Gastroesophageal sphincter (tissue), 4 donors: ENCODE results near the gene CDK5R2. TPM values are rescaled to one million over a fixed set of nuclear protein-coding genes. Genes with fewer than 3 reads are reported as not detected.

Experiments
- ATAC-seq: fragments of 150-250 bp; one replicate; pipeline ENCODE4 v1.9.1; 2016; ENCODE audit warnings: mild to moderate bottlenecking, moderate library complexity
- H3K27ac ChIP-seq, 4 donors: fragments of 200-600 bp; sonication (generic) in 3 of 4; 1 replicate in 3 of 4; 2 replicates in 1 of 4; pipeline ENCODE4 v1.5.1; 2016 to 2019
- H3K27me3 ChIP-seq: fragments of 200-600 bp; sonication (generic); one replicate; pipeline ENCODE4 v1.5.1; 2019
- H3K36me3 ChIP-seq, 2 donors: fragments of 200-600 bp; sonication (generic); one replicate each; pipeline ENCODE4 v1.5.1; 2019; ENCODE audit warnings: control low read depth in 1 of 2
- H3K4me1 ChIP-seq, 3 donors: fragments of 200-600 bp; sonication (generic); 1 replicate in 2 of 3; 2 replicates in 1 of 3; pipeline ENCODE4 v1.5.1; 2016 to 2019; ENCODE audit warnings: control low read depth in 2 of 3
- H3K4me3 ChIP-seq, 2 donors: fragments of 200-600 bp; sonication (generic); one replicate each; pipeline ENCODE4 v1.5.1; 2019; ENCODE audit warnings: mild to moderate bottlenecking in 1 of 2, moderate library complexity in 1 of 2
- H3K9me3 ChIP-seq, 3 donors: fragments of 200-600 bp; sonication (generic); one replicate each; pipeline ENCODE4 v1.5.1; 2017 to 2019; ENCODE audit warnings: control low read depth in 2 of 3
- CTCF ChIP-seq, 4 experiments: fragments of 200-600 bp in 2 of 4; fragments of 450-650 bp in 2 of 4; sonication (generic) in 1 of 4; IDR thresholded peaks; one replicate each; pipeline ENCODE4 v1.5.1; 2017 to 2019; ENCODE audit warnings: antibody characterized with exemption in 4 of 4, mild to moderate bottlenecking in 2 of 4, moderate library complexity in 2 of 4
- EP300 ChIP-seq: sonication (generic); formaldehyde crosslinking; IDR thresholded peaks from one replicate; pipeline ENCODE4 v1.6.1; 2017; ENCODE audit warnings: antibody characterized with exemption, mild to moderate bottlenecking
- POLR2A ChIP-seq, 2 donors: fragments of 450-650 bp; IDR thresholded peaks; one replicate each; pipeline ENCODE4 v1.6.1; 2017; ENCODE audit warnings: antibody characterized with exemption in 2 of 2, mild to moderate bottlenecking in 2 of 2, moderate library complexity in 1 of 2
- POLR2AphosphoS5 ChIP-seq: sonication (generic); formaldehyde crosslinking; IDR thresholded peaks from one replicate; pipeline ENCODE4 v1.6.1; 2017; ENCODE audit warnings: antibody characterized with exemption
- WGBS, 2 donors: methylation state at CpG; one replicate each; pipeline ENCODE4 v1.1.5; 2018; ENCODE audit warnings: low coverage in 1 of 2; 5-methylcytosine and 5-hydroxymethylcytosine counted together
- total RNA-seq, 4 donors: library from RNA; depleted of rRNA; stranded (reverse); fragments of >200 nt; gene quantifications; one replicate each; pipeline ENCODE4 v1.1.0, GENCODE V29; 2016

Gene CDK5R2
- total RNA-seq, 4 donors from 2014 or later: 0.27 to 0.35 TPM; not detected in 2

DNA sequence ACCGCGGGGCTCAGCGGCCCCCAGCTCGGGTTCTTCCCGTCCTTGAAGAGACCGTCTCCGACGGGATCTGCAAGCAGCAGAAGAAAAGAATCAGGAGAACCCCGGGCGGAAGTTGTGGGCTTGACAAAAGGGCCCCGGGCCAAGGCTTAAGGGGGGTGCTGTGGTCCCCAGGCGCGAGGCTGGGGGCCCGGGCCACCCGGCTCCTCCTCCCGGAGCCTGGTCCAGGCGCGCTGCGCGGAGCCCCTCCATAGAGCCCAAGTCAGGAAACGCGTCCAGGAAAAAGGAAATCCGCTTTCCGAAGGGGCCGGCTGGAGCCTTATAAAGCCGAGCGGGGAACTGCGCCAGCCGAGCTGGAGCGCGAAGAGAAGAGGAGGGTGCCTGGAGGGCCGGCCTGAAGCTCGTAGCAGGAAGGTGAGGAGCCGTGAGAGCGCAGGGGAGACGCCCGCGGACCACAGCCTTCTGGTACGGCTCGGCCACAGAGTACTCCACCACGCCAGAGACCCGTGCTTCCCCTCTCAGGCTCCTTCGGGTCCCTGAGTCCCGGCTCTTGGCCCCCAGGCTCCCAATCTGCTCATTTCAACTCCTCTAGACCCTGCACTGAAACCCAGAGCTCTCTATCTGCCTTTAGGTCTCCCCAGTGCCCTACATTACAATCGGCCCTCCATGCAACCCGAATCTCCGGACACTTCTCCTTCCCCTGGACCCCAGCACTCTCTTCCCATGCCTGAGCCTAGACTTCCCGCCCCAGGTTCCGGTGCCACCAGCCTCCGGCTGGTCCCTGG lies 25.0 kb downstream of the CDK5R2 start:
- H3K27ac ChIP-seq: no peak overlapping the region
- H3K36me3 ChIP-seq: no peaks in the 10 kb centered on the region
- no peak for TF ChIP-seq CTCF (IDR thresholded peaks at IDR 0.05)
- no peak for TF ChIP-seq EP300
- no peak for TF ChIP-seq POLR2AphosphoS5
- TF ChIP-seq POLR2A (IDR thresholded peaks at IDR 0.05): no peak
- H3K9me3 ChIP-seq: no peaks in the 10 kb centered on the region
- ATAC-seq: no peak
- 0% methylated on average over 12 of the region's 50 CpGs; no CpG with 5 or more reads in 1 of the 2 donors for WGBS, 2 donors
- peaks cover 100% of the 10 kb centered on the region for H3K27me3 ChIP-seq
- peaks cover 0 to 59% (median 25%) of the 10 kb centered on the region in 3 donors for H3K4me1 ChIP-seq
- H3K4me3 ChIP-seq: peak overlapping the region in 1 of 2 donors; percentile 14

DNA sequence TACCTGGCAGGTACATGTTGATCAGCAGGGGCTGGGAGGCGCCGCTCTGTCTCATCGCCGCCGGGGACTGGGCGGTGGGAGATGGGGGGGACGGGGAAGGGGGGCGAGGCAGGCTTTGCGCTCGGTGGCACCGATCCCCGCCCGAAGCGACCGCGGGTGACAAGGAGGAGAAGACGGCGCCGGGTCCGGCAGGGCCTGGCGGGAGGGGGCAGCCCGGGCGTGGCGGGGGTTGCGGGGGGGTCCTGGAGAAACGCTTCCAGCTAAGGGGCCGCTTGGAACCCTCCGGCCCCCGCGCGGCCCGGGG lies 25.5 kb downstream of the CDK5R2 start, which contains the start of gene FEV:
Gene FEV (minus strand): TSS at position 164 of the 304 bp plus-strand sequence. CDS start 109 bp downstream, at position 55.
- WGBS, 2 donors: no CpG with 5 or more reads among the region's 32 CpGs
- peaks cover 0 to 55% (median 25%) of the 10 kb centered on the region in 3 donors for H3K4me1 ChIP-seq
- H3K9me3 ChIP-seq: no peaks in the 10 kb centered on the region
- H3K27ac ChIP-seq: no peak within 1 kb of the TSS
- no peak for ATAC-seq
- peak within 1 kb of the TSS in 1 of 2 donors; percentile 14 for H3K4me3 ChIP-seq
- H3K36me3 ChIP-seq: no peaks in the 10 kb centered on the region
- peaks cover 100% of the 10 kb centered on the region for H3K27me3 ChIP-seq
- no peak for TF ChIP-seq POLR2A (IDR thresholded peaks at IDR 0.05)
- TF ChIP-seq POLR2AphosphoS5: no peak
- no peak for TF ChIP-seq EP300
- no peak for TF ChIP-seq CTCF (IDR thresholded peaks at IDR 0.05)

- no peaks in the 10 kb centered on the region for H3K36me3 ChIP-seq
- no peaks in the 10 kb centered on the region for H3K9me3 ChIP-seq
- no peak for ATAC-seq
- peak overlapping the region in 1 of 2 donors; percentile 14 for H3K4me3 ChIP-seq
- H3K27me3 ChIP-seq: peaks cover 100% of the 10 kb centered on the region
- TF ChIP-seq EP300 (no peak), POLR2A (IDR thresholded peaks at IDR 0.05) (no peak), POLR2AphosphoS5 (no peak), CTCF (IDR thresholded peaks at IDR 0.05) (no peak)
- 4 to 5% methylated on average over 25 to 26 of the region's 49 CpGs for WGBS, 2 donors
- H3K4me1 ChIP-seq: peaks cover 0 to 50% (median 25%) of the 10 kb centered on the region in 3 donors
- no peak overlapping the region for H3K27ac ChIP-seq
These were observed 26.0 kb downstream of the CDK5R2 start for GRCh38 chr2:218985325-218986091.

DNA sequence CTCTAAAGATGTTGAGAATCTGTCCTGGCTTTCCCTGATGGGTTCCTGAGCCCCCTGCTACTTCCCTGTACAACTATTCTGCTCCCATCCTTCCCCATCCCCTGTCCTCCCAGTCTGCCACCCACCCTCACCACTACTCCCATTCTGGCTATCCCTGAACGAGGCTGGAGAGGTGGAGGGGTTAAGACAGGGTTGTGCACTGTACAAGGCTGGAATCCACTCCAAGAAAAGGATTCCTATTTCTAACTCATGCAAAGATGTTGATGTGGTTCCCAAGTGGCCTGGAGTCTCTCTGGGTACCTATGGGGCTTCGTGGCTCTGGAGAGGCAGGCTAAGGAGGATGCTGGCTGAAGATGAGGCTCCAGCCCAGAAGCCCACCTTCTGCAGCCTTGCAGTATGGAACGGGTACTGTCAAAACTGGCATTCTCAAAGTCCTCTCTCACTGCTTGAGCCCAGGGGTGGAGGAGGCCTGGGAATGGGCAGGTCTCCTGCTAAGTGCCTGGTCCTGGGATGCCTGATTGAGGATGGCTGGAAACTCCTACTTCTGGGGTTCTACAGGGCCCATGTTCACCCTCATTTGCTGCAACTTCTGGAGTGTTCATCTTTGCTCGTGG lies 26.8 kb downstream of the CDK5R2 start:
- Histone ChIP-seq H3K9me3 (no peaks in the 10 kb centered on the region), H3K27ac (no peak overlapping the region), H3K4me3 (no peak overlapping the region), H3K27me3 (peaks cover 100% of the 10 kb centered on the region), H3K36me3 (no peaks in the 10 kb centered on the region), H3K4me1 (peaks cover 0 to 42% (median 25%) of the 10 kb centered on the region in 3 donors)
- no peak for TF ChIP-seq CTCF (IDR thresholded peaks at IDR 0.05)
- TF ChIP-seq POLR2AphosphoS5: no peak
- TF ChIP-seq POLR2A (IDR thresholded peaks at IDR 0.05): no peak
- 27 to 33% methylated on average over 2 to 3 of the region's 4 CpGs for WGBS, 2 donors
- ATAC-seq: no peak
